NCI-H1105 (cell line): ENCODE measurements around the gene PANK4.

ENCODE experiments used
- DNase-seq: peaks from one replicate; lab custom pipeline; 2025; lab: John Stamatoyannopoulos, UW

PANK4 gene

DNA sequence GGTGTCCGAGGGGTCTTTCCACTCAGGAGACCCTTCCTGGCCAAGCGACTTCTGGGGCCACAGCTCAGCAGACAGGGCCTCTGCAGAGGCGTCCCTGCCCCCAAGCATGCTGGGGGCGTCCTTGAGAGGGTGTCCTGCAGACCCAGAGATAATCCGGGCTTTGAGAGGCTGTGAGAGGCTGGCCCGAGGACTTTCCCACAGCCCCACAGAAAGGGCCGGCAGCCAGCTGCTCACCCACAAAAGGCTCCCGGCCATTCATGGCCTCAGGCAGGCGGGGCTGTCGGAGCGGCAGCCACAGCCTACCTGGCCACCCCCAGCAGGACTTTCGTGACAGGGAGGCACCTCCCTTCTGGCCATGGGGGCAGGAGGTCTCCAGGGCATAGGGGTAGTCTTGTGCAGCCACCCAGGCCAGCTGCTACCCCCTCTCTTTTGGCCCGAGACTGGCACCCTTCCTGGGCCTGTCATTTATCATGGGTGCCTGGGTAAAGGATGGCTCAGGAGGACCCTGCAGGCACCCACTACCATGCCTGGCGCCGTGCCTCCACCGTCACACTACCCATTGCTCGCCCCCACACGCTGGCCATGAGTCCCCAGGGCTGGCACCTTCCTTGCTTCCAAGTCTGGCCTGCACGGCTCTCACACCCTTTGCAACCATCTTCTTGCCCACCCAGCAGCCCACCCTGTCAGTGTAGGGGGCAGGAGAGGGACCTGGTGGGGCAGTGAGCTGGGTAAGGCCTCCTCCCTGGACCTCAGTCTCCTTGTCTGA lies 18.7 kb upstream of the PANK4 start:
- no peak for DNase-seq

DNA sequence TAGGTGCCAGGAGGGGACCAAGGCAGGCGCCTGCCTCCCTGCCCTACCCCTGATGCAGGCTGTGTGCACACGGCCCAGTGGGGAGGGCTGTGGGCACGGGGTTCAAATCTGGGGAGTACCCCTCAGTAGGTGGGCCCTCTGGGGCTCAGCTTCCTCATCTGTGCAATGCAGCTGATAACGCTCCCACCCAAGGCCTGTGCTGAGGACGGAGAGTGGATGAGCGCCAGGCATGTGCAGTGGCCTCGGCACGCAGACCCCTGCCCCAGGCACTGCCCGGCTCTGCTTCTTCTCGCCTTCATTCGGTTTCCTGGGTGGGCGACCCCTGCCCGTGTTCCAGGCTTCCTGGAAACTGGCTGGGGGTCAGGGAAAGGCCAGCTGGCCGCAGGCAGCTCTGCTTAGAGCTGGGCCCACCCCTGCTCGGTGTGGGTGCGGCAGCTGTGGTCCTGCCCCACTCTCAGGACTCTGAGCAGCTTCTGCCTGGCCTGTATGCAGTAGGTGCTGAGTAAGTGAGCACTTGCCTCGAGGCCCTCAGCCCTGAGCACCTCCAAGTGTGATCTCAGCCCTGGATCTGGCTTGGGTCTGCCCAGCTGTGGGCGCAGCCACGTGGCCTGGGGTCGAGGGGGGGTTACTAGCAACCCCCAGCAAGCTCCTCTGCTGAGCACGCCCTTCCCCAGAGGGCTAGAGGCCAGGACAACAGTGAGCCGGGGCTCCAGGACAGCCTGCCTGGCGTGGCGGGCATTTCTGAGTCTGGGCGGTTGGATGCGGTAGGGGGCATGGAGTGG lies 17.9 kb upstream of the PANK4 start:
- no peak for DNase-seq

DNA sequence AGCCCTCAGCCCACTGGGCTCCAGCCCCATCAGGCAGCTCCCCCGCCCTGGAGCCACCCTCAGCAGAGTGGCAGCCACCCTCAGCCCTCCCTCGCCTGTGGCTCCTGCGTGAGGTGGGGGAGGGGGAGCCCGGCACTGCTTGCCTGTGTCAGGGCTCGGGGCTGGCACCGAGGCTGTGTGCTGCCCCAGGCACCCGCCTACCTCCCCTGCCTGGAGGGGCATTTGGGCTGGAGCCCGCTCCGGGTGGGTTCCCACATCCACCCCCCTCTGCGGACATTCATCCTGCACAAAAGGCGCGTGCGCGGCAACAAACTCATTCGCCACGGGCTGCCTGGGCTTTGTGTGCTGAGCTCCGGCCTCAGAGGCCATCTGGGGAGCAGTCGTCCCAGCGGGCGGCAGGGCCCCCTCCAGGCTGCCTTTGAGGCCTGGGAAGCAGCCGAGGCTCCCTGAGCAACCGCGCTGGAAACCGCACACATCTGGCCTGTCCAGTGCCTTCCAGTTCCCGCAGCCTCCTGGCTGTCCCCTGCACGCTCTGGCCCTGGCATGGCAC lies 17.2 kb upstream of the PANK4 start:
- DNase-seq, result no peak

DNA sequence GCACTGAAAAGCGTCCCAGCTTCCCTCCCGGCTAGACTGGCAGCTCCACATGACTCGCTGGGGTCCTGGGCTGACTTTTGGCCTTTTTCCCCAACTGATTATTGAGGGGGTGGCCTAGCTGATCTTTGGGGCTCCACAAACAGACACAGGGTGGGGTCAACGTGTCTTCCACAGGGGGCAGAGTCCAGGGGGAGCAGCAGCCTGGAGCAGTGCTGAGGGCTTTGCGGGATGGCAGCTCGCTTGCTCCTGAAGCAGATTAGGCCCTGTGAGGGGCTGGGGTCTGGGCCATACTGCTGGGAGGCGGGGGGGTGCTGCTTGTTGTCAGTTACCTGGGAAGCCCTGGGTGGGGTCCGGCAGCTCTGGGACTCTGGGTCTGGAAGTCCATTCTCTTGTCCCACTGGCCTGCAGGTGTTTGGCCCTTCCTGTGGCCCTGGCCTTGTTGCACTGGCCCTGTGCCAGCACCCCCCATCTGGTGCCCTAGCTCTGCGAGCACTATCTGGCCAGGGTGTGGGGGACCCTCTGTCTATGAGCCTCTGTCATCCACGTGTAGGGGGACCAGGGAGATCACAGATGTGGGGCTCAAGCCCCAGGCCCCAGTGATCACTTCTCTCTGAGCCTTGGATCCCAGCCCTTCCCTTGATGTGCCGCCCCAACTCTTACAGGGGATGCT lies 16.0 kb upstream of the PANK4 start:
- no peak for DNase-seq

DNA sequence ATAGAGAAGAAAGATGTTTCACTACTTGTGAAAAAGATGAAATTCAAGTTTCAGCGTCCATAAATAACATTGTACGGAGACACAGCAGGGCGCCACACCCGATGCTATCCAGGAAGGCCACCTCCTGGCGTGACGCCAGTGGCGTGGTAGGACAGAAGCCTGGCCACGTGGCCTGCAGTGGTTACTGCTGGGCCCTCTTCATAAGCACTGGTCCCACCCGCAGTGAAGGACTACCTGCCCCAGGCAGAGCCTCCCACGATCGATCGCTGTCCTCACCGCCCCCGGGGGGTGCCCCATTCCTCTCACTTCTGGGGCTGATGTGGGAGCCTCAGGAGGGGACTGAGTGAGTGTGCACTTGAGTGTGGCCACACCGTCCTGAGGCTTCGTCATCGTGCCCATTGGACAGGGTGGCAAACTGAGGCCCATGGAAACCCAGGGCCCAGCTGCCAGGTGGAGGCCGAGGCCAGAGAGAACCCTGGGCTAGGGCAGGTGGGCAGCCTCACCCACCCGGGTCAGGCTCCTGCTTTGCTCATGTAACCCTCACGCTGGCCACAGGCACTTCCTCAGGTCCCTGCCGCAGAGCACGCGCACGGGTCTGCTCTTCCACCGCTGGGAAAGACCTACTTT lies 15.3 kb upstream of the PANK4 start:
- no peak for DNase-seq

DNA sequence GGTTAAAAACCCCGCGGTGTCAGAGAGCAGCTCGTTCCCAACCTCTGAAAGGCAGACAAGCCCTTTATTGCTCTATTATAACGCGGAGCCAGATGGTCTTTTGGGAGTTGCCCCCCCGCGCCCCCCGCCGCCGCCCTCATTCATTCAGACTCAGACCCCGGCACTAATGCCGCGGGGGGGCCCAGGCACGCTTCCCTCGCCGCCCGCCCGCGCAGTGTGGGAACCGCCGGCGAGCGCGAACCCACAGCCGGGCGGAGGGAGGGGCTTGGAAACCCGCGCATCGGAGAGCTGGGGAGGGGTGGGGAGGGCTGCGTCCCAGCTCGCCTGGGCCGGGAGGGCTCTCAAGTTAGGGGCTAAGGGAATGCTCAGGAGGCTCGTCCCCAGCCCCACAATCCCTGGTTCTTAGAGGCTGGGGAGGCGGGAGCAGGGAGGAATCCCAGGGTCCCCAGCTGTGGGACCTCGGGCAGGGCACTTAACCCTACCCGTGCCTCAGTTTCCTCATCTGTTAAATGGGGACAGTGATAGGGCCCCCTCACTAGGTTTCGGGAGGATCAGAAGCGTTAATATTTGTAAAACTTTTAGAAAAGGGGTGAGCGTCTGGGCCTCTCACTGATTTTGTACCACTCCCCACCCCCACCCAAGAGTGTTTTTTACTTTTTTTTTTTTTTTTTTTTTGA lies 14.6 kb upstream of the PANK4 start:
- DNase-seq, result no peak

DNA sequence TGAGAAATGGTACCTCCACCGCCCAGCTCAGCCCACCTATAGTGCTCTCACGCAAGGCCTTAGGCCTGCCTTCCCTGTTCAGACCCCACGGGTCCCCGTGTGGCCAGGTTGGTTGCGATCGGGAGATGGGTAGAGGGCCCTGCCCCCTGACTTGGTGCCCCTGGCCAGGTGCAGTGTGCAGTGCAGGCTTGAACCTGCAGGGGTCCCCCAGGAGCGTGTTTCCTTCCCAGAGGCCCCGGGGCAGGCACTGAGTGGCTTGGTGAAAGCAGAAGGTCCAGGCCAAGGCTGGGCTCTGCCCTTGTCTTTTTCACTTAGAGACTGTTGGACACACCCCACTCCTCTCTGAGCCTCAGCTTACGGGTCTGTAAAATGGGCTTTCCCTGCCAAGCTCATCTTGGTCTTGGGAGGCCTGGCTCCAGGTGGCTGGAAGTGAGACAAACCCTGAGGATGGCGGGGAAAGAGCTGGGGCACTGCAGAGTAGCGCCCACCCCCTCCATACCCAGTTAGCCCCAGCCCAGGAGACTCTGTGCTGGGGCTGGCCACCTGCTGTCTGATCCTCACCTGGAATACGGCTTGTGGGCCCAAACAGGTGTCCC lies 13.0 kb upstream of the PANK4 start:
- DNase-seq, result no peak

DNA sequence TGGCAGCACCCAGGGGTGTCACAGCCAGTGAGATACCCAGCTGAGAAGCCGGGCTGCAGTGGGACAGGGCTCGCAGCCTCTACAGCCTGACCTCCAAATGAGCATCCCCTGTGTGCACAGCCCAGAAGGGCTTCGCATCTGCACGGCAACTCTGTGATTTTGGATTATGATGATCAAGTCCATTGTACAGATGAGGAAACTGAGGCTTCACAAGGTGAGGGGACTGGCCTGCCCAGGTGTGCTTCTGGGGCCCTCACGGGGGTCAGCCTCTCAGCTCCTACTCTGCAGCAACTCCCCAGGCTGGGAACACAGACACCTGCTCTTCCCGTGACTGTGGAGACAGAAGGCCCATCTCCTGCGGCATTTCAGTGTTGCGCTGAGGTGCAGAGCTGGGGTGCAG lies 12.5 kb upstream of the PANK4 start:
- DNase-seq, result no peak

DNA sequence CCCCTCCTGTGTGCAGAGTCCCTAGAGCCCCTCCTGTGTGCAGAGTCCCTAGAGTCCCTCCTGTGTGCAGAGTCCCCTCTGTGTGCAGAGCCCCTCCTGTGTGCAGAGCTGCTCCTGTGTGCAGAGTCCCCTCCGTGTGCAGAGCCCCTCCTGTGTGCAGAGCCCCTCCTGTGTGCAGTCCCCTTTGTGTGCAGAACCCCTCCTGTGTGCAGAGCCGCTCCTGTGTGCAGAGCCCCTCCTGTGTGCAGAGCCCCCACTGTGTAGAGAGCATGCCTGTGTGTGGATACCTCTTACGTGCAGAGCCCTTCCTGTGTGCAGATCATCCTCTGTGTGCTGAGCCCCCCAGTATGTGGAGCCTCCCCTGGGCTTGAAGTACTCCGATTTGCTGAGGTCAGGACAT lies 12.0 kb upstream of the PANK4 start:
- no peak for DNase-seq

DNA sequence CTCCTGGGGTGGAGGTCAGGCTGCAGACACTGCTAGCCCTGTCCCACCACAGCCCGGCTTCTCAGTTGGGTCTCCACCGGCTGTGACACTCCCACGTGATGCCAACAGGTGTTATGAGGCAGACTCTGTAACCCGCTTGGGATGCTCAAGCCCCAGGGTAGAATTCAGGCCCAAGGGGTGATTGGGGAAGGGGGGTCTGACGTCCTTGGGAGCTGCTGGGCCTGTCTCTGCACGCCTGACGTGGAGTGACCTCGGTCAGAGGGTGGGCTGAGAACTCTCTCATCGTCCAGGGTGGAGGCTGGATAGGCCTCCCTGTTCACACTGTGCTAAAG lies 11.4 kb upstream of the PANK4 start:
- DNase-seq, result no peak

DNA sequence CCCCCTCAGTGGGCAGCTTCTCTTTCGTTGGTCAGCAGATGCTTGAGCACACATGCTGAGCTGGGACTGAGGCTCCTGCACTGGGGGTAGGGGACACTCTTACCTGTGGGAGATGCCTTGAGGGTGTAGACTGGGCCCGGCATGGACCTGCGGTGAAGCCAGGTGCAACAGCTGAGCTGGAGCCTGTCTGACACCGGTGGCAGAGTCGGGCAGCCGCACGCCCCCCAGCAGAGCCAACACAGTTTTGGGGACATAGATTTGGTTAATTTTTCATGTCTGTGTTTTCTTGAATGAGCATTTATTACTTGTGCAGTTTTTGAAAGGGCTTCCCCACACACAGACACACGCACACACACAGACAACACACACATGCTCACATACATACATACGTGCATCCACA lies 9.6 kb upstream of the PANK4 start:
- no peak for DNase-seq

DNA sequence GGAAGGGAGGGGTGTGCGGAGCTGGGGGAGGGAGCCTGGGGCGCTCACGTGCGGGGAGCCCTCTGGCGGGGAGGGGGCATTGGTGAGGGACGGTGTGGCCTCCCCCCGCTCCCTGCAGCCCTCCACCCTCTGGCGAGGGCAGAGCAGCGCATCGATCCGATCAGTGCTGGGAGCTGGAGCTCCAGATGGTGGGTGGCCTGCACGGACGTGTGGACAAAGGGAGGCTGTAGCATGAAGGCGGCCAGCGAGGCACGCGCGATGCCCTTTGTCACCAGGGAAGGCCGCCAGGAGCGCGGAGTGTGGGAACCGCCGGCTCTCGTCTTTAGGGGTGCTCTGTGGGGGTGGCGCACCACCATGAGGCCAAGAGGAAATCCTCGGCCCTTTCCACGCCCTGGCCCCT lies 9.1 kb upstream of the PANK4 start:
- no peak for DNase-seq

DNA sequence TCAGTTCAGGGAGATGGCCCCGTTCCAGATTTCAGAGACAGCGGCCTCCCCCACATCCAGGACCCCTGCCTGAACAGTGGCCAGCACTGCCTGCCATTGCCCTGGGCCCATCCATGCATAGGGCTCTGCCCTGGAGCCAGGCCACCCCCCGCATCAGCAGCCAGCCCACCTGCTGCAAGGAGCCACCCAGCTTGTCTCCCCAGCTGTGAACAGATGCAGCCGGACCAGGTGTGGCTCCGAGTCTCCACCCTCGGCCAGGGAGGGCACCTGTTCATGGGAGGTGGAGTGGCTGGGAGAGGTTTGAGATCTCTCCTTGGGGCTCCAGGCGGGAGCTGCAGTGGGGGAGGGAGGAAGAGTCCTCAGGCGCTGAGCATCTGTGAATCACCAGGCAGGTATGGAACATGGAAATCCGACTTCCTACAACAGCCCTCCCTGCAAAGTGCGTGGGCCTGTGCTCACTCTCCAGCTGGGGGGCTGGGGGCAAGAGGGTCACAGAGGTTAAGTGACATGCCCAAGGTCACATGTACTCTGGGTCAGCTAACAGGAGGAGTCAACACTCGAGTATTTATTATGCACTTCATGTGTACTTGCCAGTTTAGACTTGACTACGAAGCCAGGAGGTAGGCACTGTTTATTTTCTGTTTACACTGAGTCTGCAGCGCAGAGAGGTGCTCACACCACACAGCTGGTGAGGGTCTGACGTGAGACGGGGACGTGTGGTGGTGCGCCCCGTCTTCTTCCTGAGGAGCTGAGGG lies 8.5 kb upstream of the PANK4 start:
- DNase-seq, result peak; percentile 88

DNA sequence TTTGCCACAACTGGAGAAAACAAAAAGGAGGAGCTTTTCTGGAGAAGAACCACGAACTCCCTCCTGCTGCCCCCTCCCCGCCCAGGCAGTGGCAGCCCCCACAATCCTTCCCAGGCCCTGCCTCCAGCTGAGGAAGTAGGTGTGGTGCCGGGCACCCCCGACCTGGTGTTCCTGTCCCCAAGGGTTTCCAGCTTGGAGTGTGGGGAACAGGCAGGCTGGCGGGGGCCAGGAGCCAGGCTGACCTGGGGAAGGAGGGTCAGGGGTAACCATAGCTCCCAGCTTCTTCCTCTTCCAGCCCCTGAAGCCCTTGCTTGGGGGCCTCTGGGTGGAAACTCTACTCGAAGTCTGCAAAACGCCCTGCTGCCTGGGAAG lies 7.9 kb upstream of the PANK4 start:
- DNase-seq, result no peak

DNA sequence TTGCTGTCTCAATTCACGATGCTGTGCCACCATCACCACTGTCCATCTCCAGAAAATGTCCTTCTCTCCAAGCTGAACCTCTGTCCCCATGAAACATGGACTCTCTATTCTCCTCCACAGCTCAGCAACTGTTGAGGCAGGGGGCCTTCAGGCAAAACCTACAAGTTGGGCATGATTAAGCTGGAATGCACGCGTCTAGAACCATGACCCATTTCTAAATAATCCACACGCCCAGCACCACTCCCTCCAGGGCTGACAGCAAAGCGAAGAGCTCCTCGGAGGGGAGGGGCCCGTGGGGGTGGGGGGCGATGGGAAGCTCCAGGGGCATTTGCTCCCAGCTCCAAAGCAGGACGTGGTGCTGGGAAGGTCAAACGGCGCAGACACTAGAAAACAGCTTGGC lies 7.0 kb upstream of the PANK4 start:
- DNase-seq, result no peak

DNA sequence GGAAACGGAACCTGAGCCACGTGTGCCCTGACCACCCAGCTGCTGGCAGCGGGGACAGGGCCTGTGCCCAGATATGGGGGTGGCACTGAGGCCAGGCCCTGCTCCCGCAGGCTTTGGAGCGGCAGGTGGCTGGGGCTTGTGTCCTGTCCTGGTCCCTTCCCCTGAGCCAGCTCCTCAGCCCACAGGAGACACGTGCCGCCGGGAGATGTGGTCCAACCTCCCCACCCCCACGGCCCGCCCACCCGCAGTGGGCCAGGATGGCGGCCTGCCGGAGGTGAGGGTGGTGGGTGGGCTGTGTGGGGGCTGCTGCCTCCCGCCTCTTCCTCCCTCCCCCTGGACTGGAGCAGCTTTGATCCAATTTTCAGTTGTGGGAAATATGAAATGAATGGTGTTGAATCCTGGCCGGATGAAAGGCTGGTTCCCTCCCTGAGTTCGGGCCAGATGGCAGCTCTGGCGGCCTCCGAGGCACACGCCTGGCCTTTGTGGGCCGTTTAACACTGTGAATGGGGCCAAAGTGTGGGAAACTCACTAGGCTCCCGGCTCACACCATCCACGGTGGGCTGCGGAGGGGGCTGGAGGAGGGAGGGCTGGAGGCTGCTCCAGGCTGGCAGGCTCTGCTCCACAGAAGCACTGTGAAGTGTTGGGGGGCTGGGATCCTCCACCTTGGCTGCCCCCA lies 6.2 kb upstream of the PANK4 start:
- no peak for DNase-seq

DNA sequence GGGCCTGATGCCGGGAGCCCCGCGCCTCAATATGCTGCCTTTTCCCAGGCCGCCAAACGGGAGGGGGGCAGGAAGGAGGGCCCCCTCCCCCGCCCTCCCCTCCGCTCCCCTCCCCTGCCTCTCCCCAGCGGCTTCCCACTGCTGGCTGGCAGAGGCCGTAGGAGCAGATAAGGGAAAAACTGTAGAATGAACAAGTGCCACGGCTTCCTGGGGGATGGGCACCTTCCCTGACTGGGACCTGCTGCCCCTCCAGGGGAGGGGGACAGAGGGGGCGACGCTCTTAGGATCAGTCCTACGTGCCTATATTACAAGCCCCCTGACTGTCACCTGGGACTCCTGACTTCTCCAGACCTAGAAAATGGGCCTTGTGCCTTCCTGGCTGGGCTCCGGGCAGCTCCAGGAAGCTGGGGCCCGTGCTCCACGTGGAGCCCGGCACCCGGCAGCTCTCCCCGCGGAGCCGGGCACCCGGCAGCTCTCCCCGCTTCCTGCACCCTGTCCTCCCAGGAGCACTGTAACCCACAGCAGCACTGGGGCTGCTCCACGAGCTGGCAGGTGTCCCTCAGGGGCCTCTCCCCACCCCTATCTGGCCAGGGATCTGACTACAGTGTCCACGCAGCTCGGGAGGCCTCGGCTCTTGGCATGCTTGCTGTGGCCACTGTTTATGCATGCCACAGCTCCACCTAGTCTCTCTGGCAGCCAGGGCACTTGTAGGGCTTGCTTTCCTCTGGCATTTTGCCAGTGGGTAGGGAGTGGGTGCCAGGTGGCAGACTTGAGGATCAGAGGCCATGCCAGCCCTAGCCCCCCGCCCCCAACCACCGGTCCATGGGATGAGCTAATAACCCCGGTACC lies 4.3 kb upstream of the PANK4 start:
- peak; percentile 81 for DNase-seq

DNA sequence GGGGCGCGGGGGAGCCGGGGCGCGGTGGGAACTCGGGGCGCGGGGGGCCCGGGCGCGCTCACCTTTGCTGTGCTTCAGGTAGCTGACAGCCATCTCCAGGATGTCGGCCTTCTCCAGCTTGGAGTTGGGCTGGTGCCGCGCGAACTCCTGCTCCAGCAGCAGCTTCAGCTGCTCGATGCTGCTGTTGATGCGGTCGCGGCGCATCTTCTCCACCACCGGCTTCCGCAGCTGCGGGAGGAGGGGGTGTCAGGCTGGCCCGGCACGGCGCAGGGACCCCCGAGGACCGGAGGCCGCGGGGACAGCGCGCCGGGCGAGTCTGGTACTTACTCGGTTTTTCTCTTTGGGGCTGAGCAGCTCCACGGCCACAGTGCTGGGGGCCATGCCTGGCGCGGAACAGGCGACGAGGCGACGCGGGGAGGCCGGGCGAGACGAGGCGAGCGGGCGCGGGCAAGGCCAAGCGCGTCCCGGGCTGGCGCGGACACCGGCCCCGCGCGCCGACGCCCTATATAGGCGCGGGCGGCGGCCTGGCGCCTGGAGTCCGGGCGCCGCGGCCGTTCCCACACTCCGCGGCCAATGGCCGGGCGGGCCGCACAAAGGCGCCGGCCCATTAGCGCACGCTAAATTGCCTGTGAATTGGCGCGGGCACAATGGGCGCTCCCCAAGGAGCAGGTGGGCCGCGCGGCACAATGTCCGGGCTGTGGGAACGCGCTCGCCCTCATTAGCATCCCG lies 3.6 kb upstream of the PANK4 start, which contains the start of gene HES5:
Gene HES5, minus strand, starts transcription at position 480 of the 729 bp plus-strand sequence. Its CDS starts 99 bp downstream, at position 381.
- peak; percentile 32 for DNase-seq
